GM18858 (cell line): ENCODE measurements around the gene PEAK3.
A peak's percentile ranks its signal among the peaks of the same experiment; 100 is the strongest.

Experiments used
- ATAC-seq: cut with Tn5 transposase; IDR thresholded peaks from one replicate; pipeline ENCODE4 v1.9.1; 2021; ENCODE audit not compliant: unreplicated experiment

The PEAK3 gene, protein sequence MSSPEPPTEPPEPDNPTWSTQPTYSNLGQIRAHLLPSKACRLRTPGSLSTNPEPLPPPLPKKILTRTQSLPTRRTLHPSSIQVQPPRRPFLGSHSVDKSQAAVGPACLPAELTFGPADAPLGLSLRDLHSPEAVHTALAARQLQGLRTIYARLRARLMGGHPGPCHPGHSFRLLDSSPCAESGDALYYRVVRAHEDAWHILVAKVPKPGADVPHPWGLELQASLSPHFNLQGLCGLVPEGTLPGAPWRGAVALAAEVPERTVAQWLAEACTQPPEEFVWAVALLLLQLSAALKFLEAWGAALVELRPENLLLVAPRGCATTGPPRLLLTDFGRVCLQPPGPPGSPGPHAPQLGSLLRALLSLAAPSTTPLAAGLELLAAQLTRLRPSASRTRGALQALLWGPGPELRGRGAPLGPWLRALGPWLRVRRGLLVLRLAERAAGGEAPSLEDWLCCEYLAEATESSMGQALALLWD

DNA sequence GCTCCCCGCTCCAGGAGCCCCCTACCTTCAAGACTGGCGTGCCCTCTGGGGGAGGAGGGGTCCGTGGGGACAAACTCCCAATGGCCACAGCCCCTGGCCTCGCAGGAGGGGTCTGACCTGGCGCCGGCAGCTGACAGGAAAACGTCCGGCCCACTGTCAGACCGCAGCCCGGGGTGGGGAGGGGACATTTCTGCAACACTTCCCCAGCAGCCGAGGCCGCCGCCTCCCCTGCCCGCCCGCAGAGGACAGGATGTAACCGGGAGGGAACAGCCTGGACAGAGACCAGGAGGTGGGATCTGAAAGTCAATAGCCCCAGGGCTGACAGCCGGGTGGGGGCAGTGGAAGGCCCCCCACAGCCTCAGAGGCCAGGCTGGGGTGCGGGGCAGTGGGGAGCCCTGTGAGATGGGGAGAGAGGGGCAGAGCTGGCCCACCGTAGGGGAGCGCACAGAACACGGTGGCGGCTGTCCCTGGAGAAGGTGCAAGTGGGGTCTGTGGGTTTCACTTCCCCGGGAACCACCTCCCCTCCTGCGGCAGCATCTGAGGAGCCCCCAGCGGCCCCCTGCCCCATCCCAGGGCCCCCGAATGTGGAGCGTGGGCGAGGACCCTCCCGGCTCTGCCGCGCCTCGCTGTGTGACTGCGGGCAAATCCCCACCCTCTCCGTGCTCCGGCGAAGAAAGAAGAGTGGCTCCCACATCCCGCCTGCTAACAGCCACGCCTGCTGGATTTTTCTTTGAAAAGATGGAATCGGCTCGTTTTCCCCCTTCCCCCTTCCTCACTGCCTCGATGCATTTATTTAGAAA, at the start of gene PEAK3:
Gene PEAK3 (minus strand): TSS at position 114 of the 800 bp plus-strand sequence. CDS start 1,244 bp downstream, outside the sequence.
- ATAC-seq: no peak

DNA sequence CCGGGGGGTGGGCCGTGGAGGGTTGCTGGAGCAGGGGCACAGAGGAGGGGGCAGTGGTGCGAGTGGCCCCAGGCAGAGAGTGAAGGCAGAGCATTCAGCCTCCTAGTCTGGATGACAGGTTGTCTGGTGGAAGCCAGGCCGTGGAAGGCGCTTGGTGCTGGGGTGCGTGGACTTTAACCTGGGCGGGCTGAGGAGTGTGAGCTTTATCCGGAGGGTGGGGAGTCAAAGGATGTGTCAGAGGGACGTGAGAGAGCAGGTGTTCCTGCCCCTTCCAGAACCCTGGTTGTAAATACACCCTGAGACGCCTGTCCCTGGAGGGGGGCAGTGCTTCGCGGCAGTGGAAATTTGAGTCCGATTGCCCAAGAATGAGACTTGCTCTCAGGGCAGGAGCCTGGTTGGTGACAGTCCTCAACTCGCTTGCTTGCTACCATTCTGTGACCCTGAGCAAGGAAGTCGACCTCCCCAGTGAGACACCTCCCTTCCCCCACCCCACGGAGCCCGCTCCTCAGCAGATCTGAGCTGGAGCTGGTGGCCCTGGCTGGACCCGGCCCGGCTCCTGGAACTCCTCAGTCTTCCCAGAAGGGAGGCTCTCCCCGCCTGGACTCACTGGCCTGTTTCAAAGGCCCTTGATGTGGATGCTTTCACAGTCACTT, 48.8 kb upstream of the PEAK3 start:
- ATAC-seq: no peak

DNA sequence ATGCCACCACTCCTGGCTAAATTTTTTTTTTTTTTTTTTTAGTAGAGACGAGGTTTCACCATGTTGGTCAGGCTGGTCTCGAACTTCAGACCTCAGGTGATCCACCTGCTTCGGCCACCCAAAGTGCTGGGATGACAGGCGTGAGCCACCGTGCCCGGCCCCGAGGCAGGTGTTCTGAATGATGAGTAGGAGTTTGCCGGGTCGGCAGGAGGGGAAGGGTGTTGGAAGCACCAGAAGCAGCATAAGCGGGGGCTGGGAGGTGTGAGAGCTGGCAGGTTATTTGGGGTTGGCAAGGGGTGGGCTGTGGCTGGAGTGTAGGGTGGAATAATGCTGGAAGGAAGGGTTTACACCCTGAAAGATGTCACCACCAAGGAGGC, 48.3 kb upstream of the PEAK3 start:
- ATAC-seq: no peak

DNA sequence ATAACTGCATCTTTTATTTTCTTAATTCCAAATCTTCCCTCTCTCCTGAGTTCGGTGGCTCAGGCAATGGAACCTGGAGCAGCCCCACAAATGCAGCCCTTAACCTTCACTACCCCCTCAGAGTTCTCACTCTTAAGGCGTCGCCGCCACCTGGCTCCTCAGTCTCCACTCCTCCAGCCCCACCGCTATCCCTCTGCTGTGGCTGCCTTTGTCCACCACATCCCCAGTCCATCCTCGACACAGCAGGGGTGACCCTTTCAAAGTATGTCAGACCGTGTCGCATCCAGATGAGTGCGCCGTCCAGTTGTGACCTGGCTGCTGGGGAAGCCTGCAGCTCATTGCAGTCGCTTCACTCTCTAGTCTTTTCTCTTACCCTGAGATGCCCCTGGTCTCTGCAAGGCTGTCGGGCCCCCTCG, 47.5 kb upstream of the PEAK3 start:
- no peak for ATAC-seq

DNA sequence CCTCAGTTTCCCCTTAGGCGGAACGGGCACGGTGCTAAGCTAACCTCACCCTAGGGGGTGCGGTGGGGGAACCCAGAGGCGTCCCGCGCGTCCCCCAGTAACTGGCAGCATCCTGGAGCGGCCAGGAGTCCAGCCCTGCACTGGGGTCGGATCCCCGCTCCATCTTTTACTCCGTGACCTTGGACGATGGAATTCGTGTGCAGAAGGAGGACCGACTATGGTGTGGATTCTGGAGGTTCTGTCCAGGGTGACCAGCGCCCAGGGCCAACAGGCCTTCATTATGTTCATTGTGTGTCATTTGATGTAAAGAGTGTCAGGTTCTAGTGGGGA, 47.1 kb upstream of the PEAK3 start:
- no peak for ATAC-seq

DNA sequence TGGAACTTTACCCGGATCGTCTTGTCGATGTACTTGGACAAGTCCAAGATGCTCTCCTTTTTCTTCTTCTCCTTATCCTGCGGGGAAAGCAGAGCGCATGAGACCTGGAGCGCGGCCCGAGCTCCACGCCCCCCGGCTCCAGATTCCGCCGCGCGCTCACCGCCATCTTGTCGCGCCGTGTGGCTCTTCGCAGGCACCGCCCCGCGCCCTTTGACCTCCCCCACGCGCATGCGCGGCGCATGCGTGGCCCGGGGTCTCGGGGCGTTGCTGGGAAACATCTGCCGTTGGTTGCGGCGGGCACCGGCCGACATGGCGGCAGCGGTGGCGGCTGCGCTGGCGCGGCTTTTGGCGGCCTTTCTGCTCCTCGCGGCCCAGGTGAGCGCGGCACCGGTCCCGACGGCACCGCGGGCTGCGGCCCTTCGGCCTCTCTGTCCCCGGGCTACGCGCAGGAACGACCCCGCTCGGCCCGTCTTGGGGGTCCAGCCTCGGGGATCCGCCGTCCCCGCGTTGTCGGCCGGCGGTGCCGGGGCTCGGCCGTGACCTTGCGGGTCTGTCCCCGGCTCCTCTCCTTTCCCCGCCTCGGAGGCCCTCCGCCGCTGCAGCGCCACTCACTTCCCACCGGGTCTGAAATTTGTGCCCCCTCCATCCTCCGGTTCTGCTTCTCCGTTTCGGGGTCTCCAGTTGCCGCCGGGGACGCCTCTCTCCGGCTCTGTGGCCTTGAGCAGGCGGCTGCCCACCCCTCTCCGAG, 46.6 kb upstream of the PEAK3 start, which contains the start of the genes LSM7 and SPPL2B:
Gene LSM7 (minus strand): TSS at position 186 of the 748 bp plus-strand sequence. CDS start 20 bp downstream, at position 166.
Gene SPPL2B (plus strand): TSS at position 284 of the 748 bp plus-strand sequence. CDS start 26 bp downstream, at position 310.
- peak; percentile 48 for ATAC-seq

DNA sequence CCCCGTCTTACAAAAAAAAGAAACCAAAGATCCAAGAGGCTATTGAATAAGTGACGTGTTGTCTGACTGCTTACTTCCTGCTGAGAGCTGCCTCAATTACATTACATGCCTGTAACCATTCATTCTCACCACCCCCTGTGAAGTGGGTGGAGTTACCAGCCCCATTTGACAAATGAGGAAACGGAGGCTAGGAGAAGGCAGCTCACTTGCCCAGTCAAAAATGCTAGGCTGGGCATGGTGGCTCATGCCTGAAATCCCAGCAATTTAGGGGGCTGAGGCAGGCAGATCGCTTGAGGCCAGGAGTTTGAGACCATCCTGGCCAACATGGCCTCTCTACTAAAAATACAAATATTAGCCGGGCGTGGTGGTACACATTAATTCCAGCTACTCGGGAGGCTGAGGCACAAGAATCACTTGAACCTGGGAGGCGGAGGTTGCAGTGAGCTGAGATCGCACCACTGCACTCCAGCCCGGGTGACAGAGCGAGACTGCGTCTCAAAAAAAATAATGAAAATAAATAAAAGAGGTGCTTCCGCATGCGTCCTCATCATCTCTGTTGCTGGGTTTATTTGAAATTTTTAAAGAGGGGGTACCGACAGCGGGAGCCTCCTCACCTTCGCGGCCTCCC, 45.9 kb upstream of the PEAK3 start:
- no peak for ATAC-seq

DNA sequence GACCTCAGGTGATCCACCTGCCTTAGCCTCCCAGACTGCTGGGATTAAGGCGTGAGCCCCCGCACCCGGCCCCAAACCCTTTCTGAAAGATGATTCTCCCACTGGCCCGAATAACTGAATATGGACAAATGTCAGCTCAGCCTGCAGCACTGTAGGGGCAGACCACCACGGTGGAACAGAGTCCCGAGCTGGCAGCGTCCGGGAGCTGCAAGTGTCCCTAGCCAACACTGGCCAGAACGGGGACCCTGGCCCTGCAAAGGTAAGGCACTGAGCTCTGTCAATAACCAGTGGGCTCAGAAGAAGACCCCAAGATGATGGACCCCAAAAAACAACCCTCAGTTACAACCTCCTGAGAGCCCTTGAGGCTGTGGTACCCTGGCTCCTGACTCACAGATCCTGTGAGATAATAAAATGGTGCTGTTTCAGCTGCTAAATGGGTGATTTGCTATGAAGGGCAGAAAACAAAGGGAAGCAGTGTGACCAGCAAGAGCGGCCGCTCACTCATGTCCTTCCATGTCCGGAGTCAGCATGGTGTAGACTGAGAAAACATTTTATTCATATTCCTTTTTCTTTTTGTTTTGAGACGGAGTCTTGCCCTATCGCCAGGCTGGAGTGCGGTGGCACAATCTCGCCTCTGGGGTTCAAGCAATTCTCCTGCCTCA, 44.9 kb upstream of the PEAK3 start:
- ATAC-seq: no peak

DNA sequence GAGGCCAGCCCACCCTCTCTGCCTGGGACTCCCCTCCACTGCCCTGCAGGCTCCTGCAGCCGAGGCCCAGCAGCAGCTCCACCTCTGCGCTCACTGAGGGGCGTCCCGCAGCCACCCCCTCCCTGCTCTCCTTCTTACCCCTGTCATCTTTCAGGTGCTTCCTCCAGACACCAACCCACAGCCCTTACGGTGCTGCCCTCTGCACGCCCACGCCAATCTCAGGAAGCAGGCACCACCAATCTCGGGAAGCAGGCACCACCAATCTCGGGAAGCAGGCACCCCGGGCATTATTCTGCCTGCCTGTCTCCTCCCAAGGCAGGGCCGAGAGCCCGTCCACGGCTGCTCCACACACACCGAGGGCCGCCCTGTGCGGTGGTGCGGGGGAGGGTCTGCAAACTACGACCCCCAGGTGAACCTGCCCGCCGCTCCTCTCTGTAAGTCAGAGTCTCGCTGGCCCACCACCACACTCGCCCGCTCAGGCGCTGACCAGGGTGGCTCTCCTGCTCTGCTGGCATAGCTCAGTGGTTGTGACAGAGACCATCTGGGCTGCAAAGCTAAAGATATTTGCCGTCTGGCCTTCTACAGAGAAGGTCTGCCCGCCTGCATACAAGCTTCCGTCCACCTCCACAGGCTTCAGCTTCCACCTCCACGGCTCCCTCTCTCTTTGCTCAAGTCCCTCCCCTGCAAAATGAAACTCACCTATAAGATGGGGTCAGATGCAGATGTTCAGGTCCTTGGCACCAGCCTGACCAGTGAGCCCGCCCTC, 43.5 kb upstream of the PEAK3 start:
- no peak for ATAC-seq

DNA sequence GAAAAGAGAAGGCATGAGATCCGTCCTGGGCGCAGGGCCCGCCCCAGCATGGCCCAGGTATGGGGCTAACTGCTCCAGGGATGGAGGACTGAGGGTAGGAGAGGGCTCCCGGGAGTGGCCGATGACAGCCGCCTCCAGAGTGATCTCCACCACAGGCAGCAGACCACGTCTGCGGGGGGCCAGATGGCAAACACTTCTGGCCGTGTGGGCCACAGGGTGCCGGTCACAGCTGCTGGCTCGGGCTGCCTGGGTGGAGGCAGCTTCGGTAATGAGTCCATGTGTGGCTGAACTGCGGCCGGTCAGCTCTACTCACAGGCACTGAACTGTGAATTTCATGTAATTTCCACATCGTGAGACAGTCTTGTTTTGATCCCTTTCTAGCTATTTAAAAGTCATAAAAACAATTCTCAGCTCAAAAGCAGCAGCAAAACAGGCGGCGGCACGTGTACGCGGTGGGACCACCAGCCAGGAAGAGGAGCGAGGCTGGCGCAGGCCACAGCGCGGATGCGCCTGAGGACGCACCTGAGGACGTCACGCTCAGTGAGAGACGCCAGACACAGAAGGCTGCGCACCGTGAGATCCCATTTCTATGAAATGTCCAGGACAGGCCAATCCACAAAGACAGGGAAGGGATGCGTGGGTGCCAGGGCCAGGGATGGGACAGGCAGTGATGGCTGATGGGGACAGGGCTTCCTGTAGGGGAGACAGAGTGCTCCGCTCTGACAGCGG, 42.4 kb upstream of the PEAK3 start:
- no peak for ATAC-seq

DNA sequence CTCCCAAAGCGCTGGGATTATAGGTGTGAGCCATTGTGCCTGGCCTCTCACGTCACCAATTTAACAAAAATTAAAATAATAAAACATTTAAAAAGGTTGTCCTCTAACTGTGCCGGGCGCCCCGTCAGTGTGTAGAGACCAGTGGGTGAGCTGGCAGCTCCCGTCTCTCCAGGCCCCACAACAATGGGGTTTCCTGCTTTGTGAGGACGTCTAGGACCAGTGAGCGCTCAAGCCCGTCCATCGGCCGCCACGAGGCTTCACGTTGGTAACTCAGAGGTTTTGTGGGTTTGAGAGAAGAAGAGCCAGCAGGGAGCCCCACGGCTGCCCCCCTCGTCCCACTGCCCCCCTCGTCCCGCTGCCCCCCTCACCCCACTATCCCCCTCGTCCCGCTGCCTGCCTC, 41.7 kb upstream of the PEAK3 start:
- ATAC-seq: no peak

DNA sequence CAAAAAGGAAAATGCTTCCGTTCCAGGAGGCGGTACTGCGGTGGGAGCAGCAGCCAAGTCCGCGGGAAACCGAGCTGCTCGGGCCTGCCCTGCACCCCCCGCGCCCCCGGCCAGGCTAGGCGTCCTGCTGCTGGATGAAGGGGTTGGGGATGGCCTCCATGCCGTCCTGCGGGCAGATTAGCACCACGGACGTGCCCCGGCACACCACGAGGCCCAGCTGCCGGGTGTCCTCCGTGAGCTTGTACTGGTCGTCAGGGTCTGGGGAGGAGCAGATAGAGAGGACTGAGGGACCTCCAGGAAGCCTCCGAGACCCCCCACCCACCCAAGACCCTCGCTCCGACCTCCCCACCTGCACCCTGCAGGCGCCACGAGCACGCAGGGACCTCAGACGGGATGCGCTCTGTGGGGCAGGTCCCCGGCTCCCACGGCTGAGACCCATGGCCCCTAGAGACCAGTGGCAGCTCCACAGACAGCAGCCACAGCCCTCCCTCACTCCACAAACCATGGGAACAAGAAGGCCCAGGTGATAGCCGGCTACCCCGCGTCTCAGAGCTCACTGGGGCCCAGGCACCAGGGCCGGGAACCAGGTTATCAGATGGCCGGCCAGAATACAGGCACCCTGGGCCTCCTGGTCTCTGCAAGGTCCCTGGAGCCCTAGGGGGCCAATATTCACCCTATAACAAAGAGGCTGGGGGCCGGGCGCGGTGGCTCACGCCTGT, 39.7 kb upstream of the PEAK3 start:
- no peak for ATAC-seq

DNA sequence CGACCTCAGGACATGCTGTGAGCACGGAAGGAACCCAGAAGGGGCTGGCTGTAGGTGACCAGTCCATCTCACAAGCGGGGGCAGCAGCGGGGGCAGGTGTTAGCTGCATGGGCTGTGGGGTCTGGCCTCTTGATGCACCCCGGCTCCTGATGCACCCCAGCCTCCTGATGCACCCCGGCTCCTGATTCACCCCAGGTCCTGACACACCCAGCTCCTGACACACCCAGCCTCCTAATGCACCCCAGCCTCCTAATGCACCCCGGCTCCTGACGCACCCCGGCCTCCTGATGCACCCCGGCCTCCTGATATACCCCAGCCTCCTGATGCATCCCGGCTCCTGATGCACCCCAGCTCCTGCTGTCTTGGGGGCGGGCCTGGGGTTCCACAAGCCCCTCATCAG, 39.0 kb upstream of the PEAK3 start:
- no peak for ATAC-seq

DNA sequence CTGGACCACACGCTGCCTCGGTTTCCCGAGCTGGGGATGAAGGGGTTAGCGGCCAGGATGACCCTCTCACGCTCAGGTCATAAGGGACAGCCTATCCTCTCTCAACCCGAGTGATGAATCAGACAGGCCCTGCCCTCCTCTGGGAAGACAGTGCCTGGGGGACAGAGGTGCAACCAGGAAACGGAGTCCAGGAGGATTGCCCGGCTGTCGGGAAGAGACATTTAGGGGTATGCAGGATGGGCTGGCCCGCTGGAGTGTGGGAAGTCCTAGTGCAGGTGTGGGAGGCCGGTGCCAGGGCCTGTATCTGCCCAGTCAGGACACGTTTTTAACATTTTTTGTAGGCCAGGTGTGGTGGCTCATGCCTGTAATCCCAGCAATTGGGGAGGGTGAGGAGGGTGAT, 38.1 kb upstream of the PEAK3 start:
- no peak for ATAC-seq

DNA sequence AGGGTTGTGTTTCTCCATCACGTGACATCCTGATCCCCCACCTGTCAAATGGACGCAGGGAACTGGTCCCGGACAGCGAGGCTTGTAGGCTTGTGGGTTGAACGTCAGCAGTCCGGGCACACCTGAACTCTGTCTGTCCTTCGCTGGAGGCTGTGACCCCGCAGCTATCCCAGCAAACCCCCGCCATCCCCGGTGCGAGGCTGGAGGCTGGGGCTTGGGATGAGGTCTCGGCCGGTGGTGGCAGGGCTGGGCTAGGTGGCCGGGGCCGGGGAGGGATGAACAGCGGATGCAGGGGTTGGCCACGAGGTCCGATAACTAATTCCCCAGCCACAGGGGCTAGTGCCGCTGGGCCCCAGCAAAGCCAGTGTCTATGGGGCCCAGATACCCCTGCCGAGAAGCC, 37.6 kb upstream of the PEAK3 start:
- no peak for ATAC-seq

DNA sequence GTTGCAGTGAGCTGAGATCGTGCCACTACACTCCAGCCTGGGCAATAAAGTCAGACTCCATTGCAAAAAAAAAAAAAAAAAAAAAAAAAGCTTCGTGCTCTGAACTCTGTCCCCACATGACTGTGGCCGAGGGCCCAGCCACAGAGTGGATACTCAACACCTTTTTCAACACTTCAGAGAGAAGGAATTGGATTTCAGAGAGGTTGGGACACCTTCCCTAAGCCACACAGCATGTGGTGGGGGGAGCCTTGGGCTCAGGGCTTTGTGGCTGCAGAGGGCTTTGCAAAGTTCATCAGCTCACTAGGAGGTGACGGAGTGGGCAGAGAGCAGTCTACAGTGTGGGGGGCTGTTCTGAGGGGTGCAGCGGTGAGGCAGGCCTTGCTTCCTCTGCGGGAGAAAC, 36.9 kb upstream of the PEAK3 start:
- no peak for ATAC-seq

DNA sequence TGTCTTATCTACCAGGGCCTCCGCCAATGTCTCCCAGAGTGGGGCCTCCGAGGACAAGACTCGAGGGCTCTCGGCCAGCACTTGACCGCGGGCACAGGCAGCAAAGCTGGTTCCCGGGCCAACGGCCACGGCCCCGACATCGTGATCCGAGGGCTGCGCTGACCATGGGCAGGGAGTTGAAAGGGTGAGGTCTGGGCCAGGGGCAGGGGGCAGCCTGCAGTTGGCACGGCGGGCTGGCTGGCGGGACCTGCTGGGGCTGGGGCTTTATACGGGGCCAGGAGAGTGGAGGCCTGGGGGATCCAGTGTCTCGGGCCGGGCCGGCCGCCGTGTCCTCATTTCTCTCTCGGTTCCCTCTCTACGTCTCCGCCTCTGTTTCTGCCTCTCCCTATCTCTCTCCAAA, 35.8 kb upstream of the PEAK3 start:
- no peak for ATAC-seq

DNA sequence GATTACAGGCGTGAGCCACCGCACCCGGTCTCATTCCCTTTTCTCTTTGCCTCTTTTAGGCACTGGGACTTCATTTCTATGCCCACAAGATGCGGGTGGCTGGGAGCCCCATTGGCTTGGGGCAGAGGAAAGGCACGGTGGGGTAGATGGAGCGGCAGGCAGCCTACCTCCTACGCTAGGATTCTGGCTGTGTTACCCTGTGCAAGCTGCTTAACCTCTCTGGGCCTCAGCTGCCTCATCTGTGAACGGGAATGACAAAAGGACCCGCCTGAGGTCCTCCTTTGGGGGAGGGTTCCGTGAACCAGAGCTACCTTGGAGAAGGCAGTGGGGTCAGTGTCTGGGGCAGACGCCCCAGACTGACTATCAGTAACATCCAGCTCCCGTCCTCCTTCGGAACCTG, 35.3 kb upstream of the PEAK3 start:
- no peak for ATAC-seq
